ENCODE measurements around the gene BRINP1. TPM values are rescaled to one million over a fixed set of nuclear protein-coding genes. Genes with fewer than 3 reads are reported as not detected.

The BRINP1 gene
- total and polyA plus RNA-seq, 2 experiments from 2014 or later: 0.64 to 1.3 TPM

- no peak overlapping the region for H3K4me2 ChIP-seq
- WGBS (ENCODE audit: low lambda C conversion rate, missing lambda C conversion rate): 98% methylated on average over 2 of the region's 2 CpGs
Observed at GRCh38 chr9:119215651-119216050, 153.6 kb downstream of the BRINP1 start.

GRCh38 chr9:119213471-119213870 lies 155.8 kb downstream of the BRINP1 start:
- Histone ChIP-seq H3K4me3 (no peak overlapping the region), H3K27ac (no peak overlapping the region), H3K4me1 (ENCODE audit: insufficient read depth) (peaks cover 16% of the 10 kb centered on the region), H3K79me2 (no peaks in the 10 kb centered on the region), H3K27me3 (no peaks in the 10 kb centered on the region), H3K36me3 (replicated peaks; ENCODE audit: insufficient read depth, low read depth) (no peaks in the 10 kb centered on the region), H3K4me2 (no peak overlapping the region), H2AFZ (no peak overlapping the region), H3K9me2 (replicated peaks; ENCODE audit: insufficient read depth) (no peaks in the 10 kb centered on the region), H3K9me3 (ENCODE audit: low read depth) (no peaks in the 10 kb centered on the region), H4K20me1 (ENCODE audit: insufficient read depth, poor library complexity, severe bottlenecking) (no peaks in the 10 kb centered on the region)
- WGBS (ENCODE audit: low lambda C conversion rate, missing lambda C conversion rate): 85% methylated on average over 1 of the region's 1 CpG
- TF ChIP-seq CTCF (IDR thresholded peaks at IDR 0.05; ENCODE audit: poor library complexity): no peak
- no peak for TF ChIP-seq EZH2 (IDR thresholded peaks at IDR 0.05; ENCODE audit: borderline replicate concordance)
- no peak for DNase-seq (ENCODE audit: low spot score)

More at GRCh38 chr9:119215651-119216050, 153.6 kb downstream of the BRINP1 start:
- Histone ChIP-seq H3K36me3 (replicated peaks; ENCODE audit: insufficient read depth, low read depth) (no peaks in the 10 kb centered on the region), H3K4me1 (ENCODE audit: insufficient read depth) (peaks cover 17% of the 10 kb centered on the region), H3K9me3 (ENCODE audit: low read depth) (no peaks in the 10 kb centered on the region), H4K20me1 (ENCODE audit: insufficient read depth, poor library complexity, severe bottlenecking) (no peaks in the 10 kb centered on the region), H3K79me2 (no peaks in the 10 kb centered on the region), H3K9me2 (replicated peaks; ENCODE audit: insufficient read depth) (no peaks in the 10 kb centered on the region), H3K27me3 (no peaks in the 10 kb centered on the region), H2AFZ (no peak overlapping the region), H3K4me3 (no peak overlapping the region), H3K27ac (no peak overlapping the region)
- TF ChIP-seq CTCF (IDR thresholded peaks at IDR 0.05; ENCODE audit: poor library complexity): no peak
- no peak for TF ChIP-seq EZH2 (IDR thresholded peaks at IDR 0.05; ENCODE audit: borderline replicate concordance)
- no peak for TF ChIP-seq EZH2phosphoT487 (IDR thresholded peaks at IDR 0.05; ENCODE audit: low read depth, severe bottlenecking, unreplicated experiment)
- no peak for DNase-seq (ENCODE audit: low spot score)

GRCh38 chr9:119197893-119198607 lies 171.2 kb downstream of the BRINP1 start:
- Histone ChIP-seq H3K79me2 (no peaks in the 10 kb centered on the region), H3K9me2 (replicated peaks; ENCODE audit: insufficient read depth) (no peaks in the 10 kb centered on the region), H3K36me3 (replicated peaks; ENCODE audit: insufficient read depth, low read depth) (no peaks in the 10 kb centered on the region), H3K27ac (no peak overlapping the region), H4K20me1 (ENCODE audit: insufficient read depth, poor library complexity, severe bottlenecking) (no peaks in the 10 kb centered on the region), H3K9me3 (ENCODE audit: low read depth) (no peaks in the 10 kb centered on the region), H2AFZ (no peak overlapping the region), H3K27me3 (no peaks in the 10 kb centered on the region), H3K4me2 (no peak overlapping the region), H3K4me1 (ENCODE audit: insufficient read depth) (no peaks in the 10 kb centered on the region), H3K4me3 (no peak overlapping the region)
- DNase-seq (ENCODE audit: low spot score): no peak
- WGBS (ENCODE audit: low lambda C conversion rate, missing lambda C conversion rate): 92% methylated on average over 7 of the region's 7 CpGs
- TF ChIP-seq CTCF (IDR thresholded peaks at IDR 0.05; ENCODE audit: poor library complexity) (no peak), EZH2phosphoT487 (IDR thresholded peaks at IDR 0.05; ENCODE audit: low read depth, severe bottlenecking, unreplicated experiment) (no peak), EZH2 (IDR thresholded peaks at IDR 0.05; ENCODE audit: borderline replicate concordance) (no peak)
